Smooth muscle cell (in vitro differentiated cells): ENCODE measurements around the gene PLA2G12A. TPM values are rescaled to one million over a fixed set of nuclear protein-coding genes. Genes with fewer than 3 reads are reported as not detected.

ENCODE experiments used
- DNase-seq: peaks from one replicate; lab custom pipeline; 2025; ENCODE audit not compliant: unreplicated experiment; lab: John Stamatoyannopoulos, UW
- H2AFZ ChIP-seq: fragments of 200-600 bp; sonication (generic); 2 replicates; pipeline ENCODE4 v1.6.0; 2016; ENCODE audit warnings: antibody characterized with exemption, low read depth, mild to moderate bottlenecking
- H3F3A ChIP-seq: fragments of 200-600 bp; sonication (generic); 2 replicates; pipeline ENCODE4 v1.6.0; 2017; ENCODE audit warnings: antibody characterized with exemption, low read depth
- H3K27ac ChIP-seq: fragments of 200-600 bp; sonication (generic); 2 replicates; pipeline ENCODE4 v1.5.1; 2016; ENCODE audit warnings: low read depth, mild to moderate bottlenecking
- H3K27me3 ChIP-seq: fragments of 200-600 bp; sonication (generic); 2 replicates; pipeline ENCODE4 v1.6.1; 2016; ENCODE audit warnings: low read depth, mild to moderate bottlenecking
- H3K36me3 ChIP-seq: fragments of 200-600 bp; sonication (generic); 2 replicates; pipeline ENCODE4 v1.5.1; 2016; ENCODE audit warnings: low read depth
- H3K4me1 ChIP-seq: fragments of 200-600 bp; sonication (generic); 2 replicates; pipeline ENCODE4 v1.5.1; 2016; ENCODE audit warnings: low read depth
- H3K4me2 ChIP-seq: fragments of 200-600 bp; sonication (generic); 2 replicates; pipeline ENCODE4 v1.6.0; 2016; ENCODE audit warnings: mild to moderate bottlenecking
- H3K4me3 ChIP-seq: fragments of 200-600 bp; sonication (generic); 2 replicates; pipeline ENCODE4 v1.5.1; 2016; ENCODE audit warnings: mild to moderate bottlenecking
- H3K79me2 ChIP-seq: fragments of 200-600 bp; sonication (generic); 2 replicates; pipeline ENCODE4 v1.6.0; 2016; ENCODE audit warnings: low read depth, mild to moderate bottlenecking
- H3K9ac ChIP-seq: fragments of 200-600 bp; sonication (generic); 2 replicates; pipeline ENCODE4 v1.6.0; 2016; ENCODE audit warnings: low read depth
- H3K9me3 ChIP-seq: fragments of 200-600 bp; sonication (generic); replicated peaks from 2 replicates; pipeline ENCODE4 v1.5.1; 2016; ENCODE audit warnings: low read depth
- H4K20me1 ChIP-seq: fragments of 200-600 bp; sonication (generic); 2 replicates; pipeline ENCODE4 v1.6.0; 2016; ENCODE audit warnings: low read depth
- WGBS: methylation state at CpG from one replicate; pipeline ENCODE4 v1.1.7; 2016; ENCODE audit warnings: low lambda C conversion rate; 5-methylcytosine and 5-hydroxymethylcytosine counted together
- polyA plus RNA-seq: library from polyadenylated mRNA; unstranded; fragments of >200 nt; fragmentation: Nextera tagmentation; extraction: Ambion mirVana; gene quantifications from 2 replicates; pipeline ENCODE4 v1.2.1, GENCODE V29; 2016
- total RNA-seq: library from RNA; depleted of rRNA; stranded (reverse); fragments of >200 nt; gene quantifications from 2 replicates; pipeline ENCODE4 v1.2.3, GENCODE V29; 2014
- TF ChIP-seq, protein P1 (sequence below): fragments of 200-600 bp; sonication (generic); IDR thresholded peaks from 2 replicates; pipeline ENCODE4 v1.5.1; 2017; ENCODE audit warnings: borderline replicate concordance, mild to moderate bottlenecking, antibody characterized with exemption; ENCODE audit not compliant: insufficient read depth, poor library complexity, severe bottlenecking

Gene PLA2G12A
- total and polyA plus RNA-seq, 2 experiments from 2014 or later: 36.8 to 56.5 TPM

DNA sequence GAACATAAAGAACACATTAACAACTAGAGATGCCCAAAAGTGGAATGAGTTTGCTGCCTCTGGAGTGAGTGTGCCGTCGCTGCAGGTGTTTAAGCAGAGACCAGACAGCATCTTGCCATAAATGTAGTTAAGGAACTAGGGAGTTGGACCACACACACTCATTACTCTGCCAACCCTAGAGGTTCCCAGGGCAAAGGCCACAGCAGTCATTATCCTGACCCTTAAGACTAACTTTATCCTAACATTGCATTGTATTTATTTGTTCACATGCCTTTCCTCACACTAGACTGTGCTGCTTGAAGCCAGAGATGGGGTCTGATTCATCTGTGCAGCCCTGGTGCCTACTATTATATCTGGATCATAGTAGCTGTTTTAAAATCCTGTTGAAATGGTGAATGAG, 16.9 kb upstream of the PLA2G12A start:
- no peaks in the 10 kb centered on the region for H3K79me2 ChIP-seq
- H3K27ac ChIP-seq: no peak overlapping the region
- 91% methylated on average over 2 of the region's 2 CpGs for WGBS
- no peaks in the 10 kb centered on the region for H4K20me1 ChIP-seq
- no peaks in the 10 kb centered on the region for H3K9me3 ChIP-seq
- H3K4me2 ChIP-seq: no peak overlapping the region
- no peak for DNase-seq
- H3F3A ChIP-seq: no peaks in the 10 kb centered on the region
- H3K4me3 ChIP-seq: no peak overlapping the region
- no peaks in the 10 kb centered on the region for H3K36me3 ChIP-seq
- H3K27me3 ChIP-seq: no peaks in the 10 kb centered on the region
- no peak overlapping the region for H3K9ac ChIP-seq
- TF ChIP-seq, protein P1, sequence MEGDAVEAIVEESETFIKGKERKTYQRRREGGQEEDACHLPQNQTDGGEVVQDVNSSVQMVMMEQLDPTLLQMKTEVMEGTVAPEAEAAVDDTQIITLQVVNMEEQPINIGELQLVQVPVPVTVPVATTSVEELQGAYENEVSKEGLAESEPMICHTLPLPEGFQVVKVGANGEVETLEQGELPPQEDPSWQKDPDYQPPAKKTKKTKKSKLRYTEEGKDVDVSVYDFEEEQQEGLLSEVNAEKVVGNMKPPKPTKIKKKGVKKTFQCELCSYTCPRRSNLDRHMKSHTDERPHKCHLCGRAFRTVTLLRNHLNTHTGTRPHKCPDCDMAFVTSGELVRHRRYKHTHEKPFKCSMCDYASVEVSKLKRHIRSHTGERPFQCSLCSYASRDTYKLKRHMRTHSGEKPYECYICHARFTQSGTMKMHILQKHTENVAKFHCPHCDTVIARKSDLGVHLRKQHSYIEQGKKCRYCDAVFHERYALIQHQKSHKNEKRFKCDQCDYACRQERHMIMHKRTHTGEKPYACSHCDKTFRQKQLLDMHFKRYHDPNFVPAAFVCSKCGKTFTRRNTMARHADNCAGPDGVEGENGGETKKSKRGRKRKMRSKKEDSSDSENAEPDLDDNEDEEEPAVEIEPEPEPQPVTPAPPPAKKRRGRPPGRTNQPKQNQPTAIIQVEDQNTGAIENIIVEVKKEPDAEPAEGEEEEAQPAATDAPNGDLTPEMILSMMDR: no peak
- H2AFZ ChIP-seq: no peak overlapping the region
- H3K4me1 ChIP-seq: no peaks in the 10 kb centered on the region

DNA sequence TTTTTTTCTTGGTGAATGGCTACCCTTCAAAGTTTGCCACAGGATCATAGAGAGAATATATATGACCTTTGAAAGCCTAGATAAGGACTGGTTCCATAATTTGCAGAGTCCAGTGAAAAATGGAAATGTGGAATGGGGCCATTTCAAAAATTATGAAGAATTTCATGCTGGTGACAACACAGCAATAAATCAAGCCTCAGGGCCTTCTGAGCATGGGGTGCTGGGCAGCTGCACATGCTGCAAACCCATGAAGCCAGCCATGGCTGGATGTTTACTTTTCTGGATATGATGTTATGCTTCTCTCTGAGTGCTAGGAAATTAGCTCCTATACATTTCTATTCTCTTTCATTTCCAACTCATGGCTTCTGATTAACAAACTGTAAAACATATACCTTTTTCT, 16.0 kb upstream of the PLA2G12A start:
- no peaks in the 10 kb centered on the region for H3K27me3 ChIP-seq
- TF ChIP-seq, protein P1: no peak
- H3K9ac ChIP-seq: no peak overlapping the region
- no peaks in the 10 kb centered on the region for H3K9me3 ChIP-seq
- H3K4me3 ChIP-seq: no peak overlapping the region
- no peaks in the 10 kb centered on the region for H3F3A ChIP-seq
- no peaks in the 10 kb centered on the region for H4K20me1 ChIP-seq
- no peak overlapping the region for H3K4me2 ChIP-seq
- H3K36me3 ChIP-seq: no peaks in the 10 kb centered on the region
- H2AFZ ChIP-seq: no peak overlapping the region
- H3K79me2 ChIP-seq: no peaks in the 10 kb centered on the region
- no peak overlapping the region for H3K27ac ChIP-seq
- no peak for DNase-seq
- H3K4me1 ChIP-seq: no peaks in the 10 kb centered on the region

DNA sequence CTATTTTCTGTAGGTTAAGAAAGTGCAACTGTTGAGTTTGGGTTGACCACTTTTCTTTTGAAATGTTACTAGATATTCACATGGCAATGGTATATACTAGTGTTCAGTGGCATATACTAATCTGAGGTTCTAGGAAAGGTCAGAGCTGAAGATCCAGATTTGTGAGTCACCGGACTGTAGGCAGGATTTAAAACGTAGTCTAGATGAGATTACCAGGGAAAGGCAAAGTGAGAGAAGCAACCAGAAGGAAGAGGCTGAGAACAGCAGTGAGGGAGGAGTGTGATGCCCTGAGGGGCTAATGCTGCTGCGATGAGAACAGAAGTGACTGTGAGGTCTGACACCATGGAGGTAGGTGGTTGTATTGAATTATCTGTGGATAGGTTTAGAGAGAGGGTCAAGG, 9.7 kb upstream of the PLA2G12A start:
- 28% methylated on average over 3 of the region's 3 CpGs for WGBS
- no peak for DNase-seq

More for the DNA sequence above, 9.7 kb upstream of the PLA2G12A start:
- H2AFZ ChIP-seq: no peak overlapping the region
- no peak overlapping the region for H3K4me2 ChIP-seq
- no peaks in the 10 kb centered on the region for H3K27me3 ChIP-seq
- no peak overlapping the region for H3K9ac ChIP-seq
- no peak overlapping the region for H3K27ac ChIP-seq
- H4K20me1 ChIP-seq: no peaks in the 10 kb centered on the region
- H3K4me3 ChIP-seq: no peak overlapping the region
- no peaks in the 10 kb centered on the region for H3F3A ChIP-seq
- H3K9me3 ChIP-seq: no peaks in the 10 kb centered on the region
- peaks cover 2% of the 10 kb centered on the region for H3K4me1 ChIP-seq
- H3K79me2 ChIP-seq: no peaks in the 10 kb centered on the region
- TF ChIP-seq, protein P1: no peak
- no peaks in the 10 kb centered on the region for H3K36me3 ChIP-seq
